ENCODE data around the gene VAV1.
"Not testable (repeated sequence)": the region's sequence is repeated elsewhere in the genome, so short reads cannot be mapped to it uniquely, and the experiment has no call there.

DNA sequence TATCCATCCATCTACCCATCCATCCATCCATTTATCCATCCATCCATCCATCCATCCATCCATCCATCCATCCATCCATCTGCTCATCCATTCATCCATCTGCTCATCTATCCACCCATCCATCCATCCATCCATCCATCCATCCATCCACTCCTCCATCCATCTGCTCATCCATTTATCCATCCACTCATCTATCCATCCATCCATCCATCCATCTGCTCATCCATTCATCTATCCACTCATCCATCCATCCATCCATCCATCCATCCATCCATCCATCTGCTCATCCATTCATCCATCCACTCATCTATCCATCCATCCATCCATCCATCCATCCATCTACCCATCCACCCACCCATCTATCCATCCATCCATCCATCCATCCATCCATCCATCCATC is 3.5 kb downstream of the VAV1 start:
- TF ChIP-seq POLR2AphosphoS5, TAF1, POLR2A (IDR thresholded peaks at IDR 0.05; ENCODE audit: low read depth, low read length): not testable (repeated sequence)

All from GM12891 (cell line).